ENCODE results near the gene CHCHD6. TPM values are rescaled to one million over a fixed set of nuclear protein-coding genes. Genes with fewer than 3 reads are reported as not detected.

The CHCHD6 gene
- total RNA-seq, 1 donor from 2014 or later, result 13.1 TPM

DNA sequence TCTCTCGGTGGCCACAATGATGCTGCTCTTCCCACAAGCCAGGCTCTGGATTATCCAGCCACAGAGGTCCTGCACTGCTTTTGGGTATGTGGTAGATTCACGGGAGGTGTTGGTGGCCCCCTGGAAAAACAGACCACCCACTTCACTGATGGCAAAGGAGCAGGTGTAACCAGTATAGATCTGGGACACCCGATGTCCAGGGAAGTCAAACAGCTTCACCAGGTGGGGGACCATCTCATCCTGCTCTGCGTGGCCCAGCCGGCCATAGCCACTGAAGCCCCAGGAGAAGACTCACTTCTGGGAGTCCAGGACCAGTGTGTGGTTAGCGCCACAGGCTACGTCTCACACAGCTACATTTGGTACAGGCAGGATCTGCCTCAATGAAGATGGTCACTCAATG, 62.6 kb downstream of the CHCHD6 start:
- no peak for TF ChIP-seq CTCF (IDR thresholded peaks at IDR 0.05)
- Mint-ChIP-seq H3K4me3 (ENCODE audit: unreplicated experiment) (no peak overlapping the region), H3K27ac (ENCODE audit: unreplicated experiment) (no peak overlapping the region), H3K9me3 (ENCODE audit: unreplicated experiment) (peaks cover 6% of the 10 kb centered on the region), H3K27me3 (ENCODE audit: unreplicated experiment) (peaks cover 2% of the 10 kb centered on the region), H3K4me1 (ENCODE audit: unreplicated experiment) (no peaks in the 10 kb centered on the region), H3K36me3 (ENCODE audit: unreplicated experiment) (peaks cover 4% of the 10 kb centered on the region)
- peak; percentile 70 for DNase-seq (ENCODE audit: extremely low spot score, unreplicated experiment)

GRCh38 chr3:126768903-126769302, 64.9 kb downstream of the CHCHD6 start:
- no peak for DNase-seq (ENCODE audit: extremely low spot score, unreplicated experiment)
- no peak overlapping the region for H3K4me3 Mint-ChIP-seq (ENCODE audit: unreplicated experiment)

GRCh38 chr3:126770096-126770495, 66.1 kb downstream of the CHCHD6 start:
- H3K27me3 Mint-ChIP-seq (ENCODE audit: unreplicated experiment), result no peaks in the 10 kb centered on the region
- H3K4me1 Mint-ChIP-seq (ENCODE audit: unreplicated experiment), result no peaks in the 10 kb centered on the region
- H3K27ac Mint-ChIP-seq (ENCODE audit: unreplicated experiment), result no peak overlapping the region
- DNase-seq (ENCODE audit: extremely low spot score, unreplicated experiment), result no peak
- peaks cover 8% of the 10 kb centered on the region for H3K36me3 Mint-ChIP-seq (ENCODE audit: unreplicated experiment)
- H3K4me3 Mint-ChIP-seq (ENCODE audit: unreplicated experiment), result no peak overlapping the region
- no peak for TF ChIP-seq CTCF (IDR thresholded peaks at IDR 0.05)
- peaks cover 16% of the 10 kb centered on the region for H3K9me3 Mint-ChIP-seq (ENCODE audit: unreplicated experiment)

More at GRCh38 chr3:126768903-126769302, 64.9 kb downstream of the CHCHD6 start:
- no peak for TF ChIP-seq CTCF (IDR thresholded peaks at IDR 0.05)
- Mint-ChIP-seq H3K27ac (ENCODE audit: unreplicated experiment) (no peak overlapping the region), H3K36me3 (ENCODE audit: unreplicated experiment) (peaks cover 8% of the 10 kb centered on the region), H3K4me1 (ENCODE audit: unreplicated experiment) (no peaks in the 10 kb centered on the region), H3K9me3 (ENCODE audit: unreplicated experiment) (peaks cover 16% of the 10 kb centered on the region), H3K27me3 (ENCODE audit: unreplicated experiment) (no peaks in the 10 kb centered on the region)

DNA sequence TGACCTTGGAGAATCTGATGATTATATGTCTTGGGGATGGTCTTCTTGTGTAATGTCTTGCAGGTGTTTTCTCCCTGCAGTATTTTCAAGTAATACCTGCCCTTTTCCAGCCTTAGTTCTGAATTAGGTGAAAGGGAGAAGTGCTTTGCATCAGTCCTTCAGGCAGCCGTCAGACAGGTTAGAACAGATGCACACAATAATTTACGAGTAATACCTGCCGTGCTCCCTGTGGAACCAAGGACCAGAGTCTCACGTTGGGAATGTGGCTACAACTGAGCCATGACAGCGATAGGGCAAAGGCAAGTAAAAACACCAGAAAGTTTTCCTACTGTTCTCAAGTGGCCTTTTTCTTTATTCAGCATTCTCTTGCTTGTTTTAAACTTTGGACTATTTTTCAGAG, 69.1 kb downstream of the CHCHD6 start:
- Mint-ChIP-seq H3K4me3 (ENCODE audit: unreplicated experiment) (no peak overlapping the region), H3K4me1 (ENCODE audit: unreplicated experiment) (peaks cover 7% of the 10 kb centered on the region), H3K27ac (ENCODE audit: unreplicated experiment) (no peak overlapping the region), H3K36me3 (ENCODE audit: unreplicated experiment) (peaks cover 8% of the 10 kb centered on the region), H3K27me3 (ENCODE audit: unreplicated experiment) (no peaks in the 10 kb centered on the region), H3K9me3 (ENCODE audit: unreplicated experiment) (peaks cover 16% of the 10 kb centered on the region)
- TF ChIP-seq CTCF (IDR thresholded peaks at IDR 0.05), result no peak
- DNase-seq (ENCODE audit: extremely low spot score, unreplicated experiment), result no peak

DNA sequence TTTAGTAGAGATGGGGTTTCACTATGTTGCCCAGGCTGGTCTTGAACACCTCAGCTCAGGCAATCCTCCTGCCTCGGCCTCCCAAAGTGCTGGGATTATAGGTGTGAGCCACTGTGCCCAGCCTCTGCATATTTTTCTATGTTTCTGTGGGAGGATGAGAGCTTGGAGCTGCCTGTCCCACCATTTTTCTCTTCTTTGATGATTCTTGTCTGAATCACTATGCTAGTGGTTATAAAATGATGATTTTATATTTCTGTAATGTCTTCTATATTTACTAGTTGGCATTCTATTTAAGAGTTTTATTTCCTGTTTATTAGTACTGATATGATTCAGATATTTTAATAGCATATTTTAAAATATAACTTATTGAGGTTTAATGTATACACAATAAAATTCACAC, 69.7 kb downstream of the CHCHD6 start:
- no peak for TF ChIP-seq CTCF (IDR thresholded peaks at IDR 0.05)
- Mint-ChIP-seq H3K4me3 (ENCODE audit: unreplicated experiment) (no peak overlapping the region), H3K27me3 (ENCODE audit: unreplicated experiment) (no peaks in the 10 kb centered on the region), H3K4me1 (ENCODE audit: unreplicated experiment) (peaks cover 7% of the 10 kb centered on the region), H3K27ac (ENCODE audit: unreplicated experiment) (no peak overlapping the region), H3K9me3 (ENCODE audit: unreplicated experiment) (peaks cover 16% of the 10 kb centered on the region), H3K36me3 (ENCODE audit: unreplicated experiment) (peaks cover 8% of the 10 kb centered on the region)
- DNase-seq (ENCODE audit: extremely low spot score, unreplicated experiment), result no peak
